Jurkat, Clone E6-1 (cell line): ENCODE results near the gene UNC5B.

Source experiments
- DNase-seq: peaks from one replicate; pipeline ENCODE4 v3.0.0-alpha.2; 2011; ENCODE audit warnings: low read depth, low spot score
- H3K4me3 ChIP-seq: 2 replicates; pipeline ENCODE4 v1.5.1; 2011; ENCODE audit warnings: mild to moderate bottlenecking, low read length, control low read depth, moderate library complexity

Gene UNC5B

DNA sequence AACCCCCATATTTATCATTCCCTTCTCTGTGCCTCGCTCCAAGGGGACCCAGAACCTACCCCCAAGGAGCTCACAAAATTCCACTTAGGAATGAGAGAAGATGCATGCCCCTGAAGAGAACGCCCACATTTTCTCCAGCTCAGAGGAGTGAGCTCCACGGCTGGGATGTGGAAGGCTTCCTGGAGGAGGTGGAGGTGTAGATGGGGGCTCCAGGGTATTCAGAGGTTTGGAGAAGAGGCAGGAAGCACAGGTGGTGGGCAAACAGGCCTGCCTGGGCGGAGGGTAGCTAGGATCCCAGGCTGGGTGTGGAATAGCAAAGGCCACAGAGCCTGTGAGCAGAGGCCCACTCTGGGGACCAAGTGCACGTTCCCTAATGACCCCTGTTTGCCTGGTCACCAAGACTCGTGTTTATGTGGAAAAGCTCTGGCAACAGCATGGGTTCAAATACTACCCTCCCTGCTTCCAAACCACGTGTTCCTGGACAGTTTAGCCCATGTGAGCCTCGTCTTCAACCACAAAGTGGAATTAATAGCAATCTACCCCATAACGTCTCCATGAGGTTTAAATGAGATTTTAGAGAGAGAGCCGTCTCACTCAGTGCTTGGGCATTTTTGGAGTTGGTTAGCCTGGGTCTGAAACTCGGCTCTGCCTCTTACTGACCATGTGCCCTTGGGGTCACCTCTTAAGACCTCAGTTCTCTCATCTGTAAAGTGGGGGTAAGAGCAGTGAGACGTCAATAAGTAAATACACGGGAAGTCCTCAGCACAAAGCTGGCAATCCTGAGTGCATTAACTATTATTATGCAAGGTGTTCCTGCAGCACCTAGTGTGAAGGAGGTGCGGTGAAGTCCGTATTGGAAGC, 24.7 kb downstream of the UNC5B start:
- no peak for DNase-seq
- no peak overlapping the region for H3K4me3 ChIP-seq

DNA sequence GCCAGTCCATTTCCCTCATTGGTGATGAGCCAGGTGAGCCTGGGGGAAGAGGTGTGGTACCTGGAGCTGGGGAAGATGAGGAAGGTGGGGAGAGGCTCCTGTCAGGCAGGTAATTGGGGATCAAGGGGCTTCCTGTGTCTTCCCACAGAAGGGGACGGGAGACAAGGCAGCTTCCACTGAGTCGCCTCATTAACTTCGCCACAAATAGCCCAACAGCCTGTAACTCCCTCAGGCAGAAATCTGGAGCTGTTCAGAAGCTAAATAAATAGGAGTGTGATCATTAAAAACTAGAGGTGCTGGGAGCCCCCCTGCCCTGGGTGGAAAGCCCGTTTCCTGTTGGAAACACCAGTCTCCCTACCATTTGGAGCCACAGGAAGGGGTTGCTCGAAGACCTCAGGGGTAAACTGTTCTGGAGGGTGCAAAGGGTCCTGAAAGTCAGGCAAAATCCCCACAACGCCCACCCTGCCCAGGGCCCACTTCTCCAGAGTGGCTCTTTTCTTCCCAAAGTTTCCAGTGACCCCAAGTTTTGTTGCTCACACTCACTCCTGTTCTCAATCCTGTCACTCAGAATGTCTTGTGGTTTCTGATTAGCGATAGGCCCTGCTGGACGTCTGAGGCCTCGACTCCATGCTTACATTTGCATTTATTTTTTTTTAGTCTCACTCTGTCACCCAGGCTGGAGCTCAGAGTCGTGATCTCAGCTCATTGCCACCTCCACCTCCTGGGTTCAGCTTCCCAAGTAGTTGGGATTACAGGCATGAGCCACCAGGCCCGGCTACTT, 25.7 kb downstream of the UNC5B start:
- no peak overlapping the region for H3K4me3 ChIP-seq
- no peak for DNase-seq

DNA sequence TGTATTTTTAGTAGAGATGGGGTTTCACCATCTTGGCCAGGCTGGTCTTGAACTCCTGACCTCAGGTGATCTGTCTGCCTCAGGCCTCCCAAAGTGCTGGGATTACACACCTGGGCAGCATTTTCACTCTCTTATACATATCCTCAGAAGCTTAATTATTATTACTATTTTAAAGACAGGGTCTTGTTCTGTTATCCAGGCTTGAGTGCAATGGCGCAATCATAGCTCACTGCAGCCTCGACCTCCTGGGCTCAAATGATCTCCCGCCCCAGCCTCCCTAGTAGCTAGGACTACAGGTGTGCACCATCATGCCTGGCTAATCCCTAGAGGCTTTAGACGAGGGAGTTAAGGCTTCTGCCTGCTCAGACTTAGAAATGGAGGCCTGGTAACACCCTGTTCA, 26.3 kb downstream of the UNC5B start:
- H3K4me3 ChIP-seq, result no peak overlapping the region
- no peak for DNase-seq

DNA sequence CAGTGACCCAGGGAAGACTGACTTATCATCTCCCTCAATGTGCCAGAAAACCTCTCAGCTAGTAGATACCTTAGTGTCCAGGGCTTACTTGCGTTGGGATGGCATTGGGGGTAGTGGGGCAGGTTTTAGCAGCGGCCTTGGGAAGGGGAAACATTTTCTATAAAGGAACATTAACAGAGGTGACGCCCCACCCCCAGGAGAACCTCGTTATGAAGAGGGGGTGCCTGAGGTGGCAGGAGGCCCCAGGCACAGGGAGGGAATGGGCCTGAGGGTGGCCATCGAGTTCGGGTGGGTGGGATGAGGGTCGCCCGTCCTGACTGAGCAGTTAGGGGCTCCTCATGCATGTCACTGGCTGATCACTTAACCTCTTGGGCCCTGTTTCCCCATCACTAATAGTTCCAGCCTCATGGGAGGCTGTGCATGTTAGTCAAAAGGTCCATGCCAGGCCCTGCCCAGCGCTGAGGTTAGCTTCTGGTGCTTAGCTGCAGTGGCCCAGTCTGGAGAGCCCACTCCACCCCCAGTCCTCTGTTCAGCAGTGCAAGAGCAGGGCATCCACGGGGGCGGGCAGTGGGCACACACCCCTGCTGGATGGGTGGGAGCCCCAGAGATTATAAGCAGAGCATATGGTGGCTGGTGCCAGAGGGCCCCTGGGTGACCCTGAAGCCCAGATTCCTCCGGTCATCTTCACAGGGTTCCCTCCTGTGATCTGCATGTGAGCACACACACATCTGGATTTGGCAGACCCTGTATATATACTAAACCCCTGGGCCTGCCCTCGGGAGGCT, 27.0 kb downstream of the UNC5B start:
- DNase-seq, result no peak

DNA sequence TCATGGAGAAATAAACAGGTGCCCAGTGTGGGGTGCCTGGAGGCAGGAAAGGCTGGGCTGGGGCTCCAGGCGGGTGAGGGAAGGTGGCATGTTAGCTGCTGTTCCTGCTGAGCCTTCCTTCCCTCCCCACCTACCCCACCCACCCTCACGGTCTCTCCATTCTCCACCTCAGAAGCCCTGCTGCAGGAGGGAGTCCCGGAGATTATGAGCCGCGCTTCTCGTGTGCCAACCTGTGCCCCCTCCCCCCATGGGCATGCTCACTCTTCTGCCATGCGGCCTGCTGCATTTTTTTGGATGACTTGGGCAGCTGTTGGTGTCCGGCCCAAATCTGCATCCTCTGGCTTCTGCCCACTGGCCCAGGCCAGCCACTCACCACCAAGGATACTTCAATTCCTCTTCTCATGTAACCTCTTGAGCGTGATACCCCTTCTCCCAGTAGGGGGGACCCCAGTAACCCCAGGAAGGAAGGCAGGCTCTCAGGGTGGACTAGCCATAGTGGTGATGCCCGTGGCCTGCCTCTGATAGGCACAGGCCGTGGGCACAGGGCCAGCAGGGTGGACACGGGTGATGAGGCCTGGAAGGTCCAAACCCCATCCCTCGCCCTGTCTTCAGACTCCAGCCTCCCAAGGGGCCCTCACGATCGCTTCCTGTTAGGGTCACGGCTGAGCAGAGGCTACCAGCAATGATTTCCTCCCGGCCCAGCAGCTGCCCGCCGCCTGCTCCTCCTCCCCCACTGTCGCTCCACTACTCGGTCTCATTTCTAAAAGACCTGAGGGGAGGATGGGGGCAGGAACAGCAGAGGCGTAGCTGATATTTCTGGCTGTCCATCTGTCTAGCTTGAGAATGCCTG, 27.8 kb downstream of the UNC5B start:
- no peak for DNase-seq
- H3K4me3 ChIP-seq, result no peak overlapping the region

More for the DNA sequence above, 27.0 kb downstream of the UNC5B start:
- H3K4me3 ChIP-seq, result no peak overlapping the region

DNA sequence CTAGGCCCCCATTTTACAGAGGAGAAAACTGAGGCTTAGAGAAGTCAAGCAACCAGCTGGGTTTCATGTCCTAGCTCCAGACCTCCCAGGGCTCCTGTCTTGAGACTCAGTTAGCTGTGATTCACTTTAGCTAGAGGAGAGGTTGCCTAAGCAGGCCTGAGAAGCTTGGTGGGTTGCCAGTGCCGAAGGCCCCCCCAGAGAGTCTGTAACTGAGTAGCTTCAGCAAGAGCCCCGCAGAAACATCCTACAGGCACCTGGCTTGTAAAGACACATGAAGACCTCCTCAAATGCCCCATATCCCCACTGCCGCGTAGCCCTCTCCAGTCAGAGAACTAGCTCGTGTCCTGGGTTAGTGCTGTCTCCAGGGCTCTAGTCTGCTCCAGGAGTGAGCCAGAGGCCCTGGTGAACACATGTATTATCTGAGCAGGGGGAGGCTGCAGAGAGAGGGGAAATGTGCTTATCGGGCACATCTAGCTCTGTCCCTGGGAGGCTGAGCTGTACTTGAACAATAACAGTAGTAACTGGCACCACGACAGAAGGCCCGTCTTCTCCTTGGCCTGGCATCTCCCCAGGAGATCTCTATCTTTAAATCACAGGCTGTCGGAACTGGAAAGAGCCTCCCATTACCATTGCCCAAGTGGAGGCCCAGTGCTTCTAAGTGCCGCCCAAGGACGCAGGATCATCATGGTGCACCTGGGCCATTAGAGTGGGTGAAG, 28.9 kb downstream of the UNC5B start:
- DNase-seq, result no peak
- no peak overlapping the region for H3K4me3 ChIP-seq

DNA sequence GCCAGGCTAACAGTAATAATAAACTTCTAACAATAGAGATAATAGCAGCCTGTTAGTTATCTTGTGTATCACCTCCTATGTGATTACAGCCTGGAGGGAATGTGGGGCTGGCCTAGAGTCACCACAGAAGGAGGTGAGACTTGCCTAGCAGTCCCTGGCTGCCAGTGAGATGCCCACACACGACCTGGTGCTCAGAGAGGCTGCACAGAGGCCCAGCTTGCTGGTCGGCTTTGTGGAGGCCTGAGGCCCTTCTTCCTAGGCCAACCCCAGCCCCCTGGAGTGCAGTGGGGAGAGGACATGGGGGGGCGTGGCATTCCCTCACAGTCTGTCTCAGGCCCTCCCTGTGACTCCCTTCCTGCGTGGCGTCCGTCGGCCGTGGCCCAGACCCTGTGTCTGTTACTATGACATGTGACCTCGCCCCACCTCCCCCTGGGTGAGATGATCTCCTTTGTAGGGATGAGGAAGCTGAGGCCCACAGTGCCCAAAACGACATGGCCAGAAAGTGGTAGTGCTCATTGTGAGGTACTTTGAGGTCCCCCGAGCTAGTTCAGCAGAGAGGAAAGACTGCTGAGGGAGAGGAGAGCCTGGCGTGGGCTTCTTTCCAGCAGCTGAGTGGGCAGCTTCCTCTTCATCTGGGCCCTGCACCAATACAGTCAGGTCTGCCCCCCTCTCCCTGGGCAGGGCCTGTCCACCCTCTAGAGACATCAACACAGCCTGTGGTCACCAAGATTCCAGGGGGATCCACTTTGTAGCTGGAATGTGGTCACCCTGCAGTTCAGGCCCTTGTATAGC, 29.7 kb downstream of the UNC5B start:
- no peak overlapping the region for H3K4me3 ChIP-seq
- no peak for DNase-seq

DNA sequence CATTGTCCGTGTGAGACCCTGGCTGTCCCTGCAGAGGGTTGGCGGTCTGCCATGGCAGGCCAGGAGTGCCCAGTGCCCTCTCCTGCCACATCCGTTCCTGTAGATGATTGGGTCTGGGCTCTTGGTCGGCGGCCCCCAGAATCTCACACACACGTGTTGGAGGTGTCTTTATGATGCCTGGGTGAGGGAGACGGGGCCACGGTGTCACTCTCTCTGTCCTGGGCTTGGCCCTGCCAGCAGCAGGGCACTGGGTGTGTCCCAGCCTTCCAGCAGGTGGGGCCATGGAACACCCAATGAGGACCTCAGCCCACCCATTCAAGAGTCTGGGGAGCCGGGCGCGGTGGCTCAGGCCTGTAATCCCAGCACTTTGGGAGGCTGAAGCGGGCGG, 30.2 kb downstream of the UNC5B start:
- no peak for DNase-seq
- no peak overlapping the region for H3K4me3 ChIP-seq

DNA sequence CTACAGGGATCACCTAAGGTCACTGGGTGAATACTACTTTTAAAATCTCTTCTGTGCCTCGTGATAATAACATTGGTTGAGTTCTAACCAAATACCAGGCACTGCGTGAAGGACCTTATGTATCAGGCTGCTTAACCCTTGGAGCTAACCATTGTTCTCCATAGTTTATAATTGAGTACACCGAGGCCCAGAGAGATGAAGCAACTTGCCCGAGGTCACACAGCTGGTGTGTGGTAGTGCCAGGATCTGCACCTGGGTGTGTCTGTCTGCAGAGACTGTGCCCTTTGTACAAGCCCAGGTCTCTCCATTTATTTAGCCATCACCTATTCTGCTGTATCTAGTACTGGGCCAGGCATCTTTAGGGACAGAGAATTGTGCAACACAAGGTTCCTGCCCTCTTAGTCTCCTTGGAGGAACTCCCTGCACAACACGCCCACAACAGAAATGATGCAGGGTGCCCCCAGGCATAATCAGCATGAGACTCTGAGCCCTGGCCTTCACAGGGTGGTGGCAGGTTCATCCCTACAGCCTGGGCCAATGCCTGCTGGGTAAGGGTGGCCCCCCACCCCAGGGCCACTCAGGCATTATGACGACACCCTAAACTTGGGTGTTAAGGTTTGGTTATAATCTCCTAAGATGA, 31.5 kb downstream of the UNC5B start:
- H3K4me3 ChIP-seq, result no peak overlapping the region
- DNase-seq, result no peak

DNA sequence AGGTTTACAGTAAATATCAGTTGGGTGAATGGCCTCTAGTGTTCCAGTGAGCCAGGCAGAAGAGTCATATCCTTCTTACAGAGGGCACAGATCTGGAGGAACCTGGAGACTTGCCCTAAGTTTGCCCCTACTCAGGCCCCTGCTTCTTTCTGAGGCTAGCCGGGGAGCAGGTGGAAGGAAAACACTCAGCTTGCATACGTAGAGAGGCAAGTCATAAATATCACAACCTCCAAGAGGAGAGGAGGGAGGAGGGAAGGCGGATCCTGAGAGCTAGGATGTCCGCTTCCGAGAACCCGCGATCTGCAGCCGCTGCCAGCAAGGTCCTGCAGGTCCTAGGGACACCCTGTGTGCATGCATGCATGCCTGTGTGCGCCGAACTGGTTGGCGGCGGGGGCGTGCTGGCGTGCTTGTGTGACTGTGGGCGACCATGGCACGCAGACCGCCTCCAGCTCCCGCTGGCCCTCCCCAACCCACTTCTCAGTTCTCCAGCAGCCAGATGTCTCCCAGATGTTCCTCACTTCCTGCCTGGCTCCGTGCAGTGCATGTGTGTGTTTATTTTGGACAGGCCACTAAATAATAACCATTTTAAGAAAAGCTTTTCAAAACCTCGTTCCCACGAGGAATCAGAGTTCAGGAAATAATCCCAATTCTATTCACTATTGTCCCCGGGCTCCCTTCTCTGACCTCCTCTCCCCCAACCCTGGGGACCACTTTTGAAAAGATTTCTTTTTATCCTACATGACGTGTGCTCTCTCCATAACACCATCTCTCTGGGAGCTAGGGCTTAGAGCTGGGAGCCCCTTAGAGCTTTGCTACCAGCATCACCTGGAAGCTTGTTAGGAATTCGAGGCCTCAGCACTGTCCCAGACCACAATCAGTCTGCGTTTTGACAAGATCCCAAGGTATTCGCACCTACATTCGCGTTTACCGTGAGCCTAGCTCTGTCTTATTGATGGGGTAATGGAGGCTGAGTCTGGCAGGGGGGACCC, 32.4 kb downstream of the UNC5B start:
- no peak overlapping the region for H3K4me3 ChIP-seq
- DNase-seq, result no peak

DNA sequence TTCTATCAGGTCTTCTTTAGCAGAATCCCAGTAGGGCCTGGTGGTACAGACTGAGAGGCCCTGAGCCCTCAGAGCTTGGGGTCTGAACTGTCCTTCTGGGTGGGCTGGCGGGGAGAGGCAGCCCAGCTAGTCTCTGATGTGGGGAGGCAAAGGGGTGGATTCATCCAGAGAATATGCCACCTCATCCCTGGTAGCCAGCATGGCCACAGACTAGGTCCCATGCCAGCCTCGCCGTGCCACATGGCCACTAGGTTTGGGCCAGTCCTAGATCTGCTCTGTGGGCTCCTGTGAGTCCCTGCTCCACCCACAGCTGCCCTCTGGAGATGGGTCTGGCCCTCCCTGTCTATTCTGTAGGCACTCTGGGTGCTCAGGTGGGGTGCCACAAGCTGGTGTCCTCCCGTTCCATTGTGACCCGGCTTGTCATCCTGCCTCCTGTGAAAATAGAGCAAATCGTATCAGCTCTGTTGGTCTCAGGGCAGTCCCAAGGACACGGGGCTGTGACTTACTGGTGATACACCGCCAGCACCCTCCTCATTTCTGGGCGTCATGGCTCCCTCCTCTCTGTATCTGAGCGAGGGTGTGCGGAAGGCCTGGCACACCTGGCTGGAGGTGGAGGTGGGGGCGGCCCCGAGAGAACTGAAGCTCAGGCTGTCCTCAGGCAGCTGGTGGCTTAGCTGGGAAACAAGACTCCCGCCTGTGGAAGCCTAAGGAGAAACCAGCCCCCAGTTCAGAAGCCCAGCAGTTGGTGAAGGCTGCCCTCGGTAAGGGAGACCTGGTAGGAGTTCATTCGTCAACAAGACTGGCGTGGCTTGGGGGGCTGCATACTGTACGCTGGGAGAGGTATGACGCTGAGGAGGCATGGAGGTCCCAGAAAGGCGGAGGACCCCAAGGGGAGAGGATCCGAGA, 33.3 kb downstream of the UNC5B start:
- DNase-seq, result no peak

DNA sequence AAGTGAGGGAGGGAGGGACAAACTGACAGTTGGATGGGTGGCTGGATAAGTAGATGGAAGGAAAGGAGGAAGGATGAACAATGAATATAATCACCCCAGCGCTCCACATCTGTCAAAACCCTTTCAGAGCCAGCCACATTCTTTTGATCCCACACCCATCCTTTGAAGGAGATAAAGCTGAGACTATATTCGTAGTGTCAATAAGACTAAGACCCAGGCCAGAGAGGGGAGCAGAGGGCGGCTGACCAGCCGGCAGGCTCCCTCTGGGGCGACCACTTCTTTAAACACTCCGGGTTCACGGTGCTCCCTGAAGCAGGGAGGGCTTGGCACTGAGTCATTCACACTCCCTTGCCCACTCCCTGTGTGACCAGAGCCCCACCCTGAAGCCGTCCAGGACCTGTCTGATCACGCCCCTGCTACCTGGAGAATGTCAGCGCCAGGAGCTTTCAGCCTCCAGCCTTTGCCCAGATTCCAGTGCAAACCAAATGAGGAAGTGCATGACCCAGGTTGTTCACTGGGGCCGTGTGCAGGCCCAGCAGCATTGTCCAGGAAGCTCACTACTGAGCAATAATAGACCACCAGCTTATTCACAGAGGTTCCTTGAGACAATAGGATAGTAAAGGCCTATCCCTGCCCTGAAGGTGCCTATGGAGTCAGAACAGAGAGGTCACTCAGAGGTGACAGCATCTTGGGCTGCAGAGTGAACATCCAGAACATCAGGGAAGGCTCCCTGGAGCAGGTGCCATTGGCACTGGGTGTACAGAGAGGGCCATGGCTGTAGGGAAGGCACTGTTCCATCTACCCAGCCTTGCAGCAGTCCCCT, 34.4 kb downstream of the UNC5B start:
- DNase-seq, result no peak

More for the DNA sequence above, 33.3 kb downstream of the UNC5B start:
- no peak overlapping the region for H3K4me3 ChIP-seq

DNA sequence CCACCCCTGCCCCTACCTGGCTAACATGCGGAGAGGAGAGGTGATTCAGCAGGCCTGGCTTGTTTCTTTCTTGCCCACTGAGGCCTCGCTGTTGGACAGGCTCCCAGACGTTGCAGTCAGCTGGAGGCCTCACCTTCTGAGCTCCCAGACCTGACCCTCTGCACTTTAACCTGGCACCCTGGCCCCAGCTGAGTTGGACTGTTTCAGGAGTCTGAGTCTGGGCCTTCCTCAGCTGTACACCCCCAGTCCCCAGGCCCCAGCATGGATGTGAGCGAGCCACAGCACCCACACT, 35.0 kb downstream of the UNC5B start:
- DNase-seq, result no peak
- no peak overlapping the region for H3K4me3 ChIP-seq

More for the DNA sequence above, 34.4 kb downstream of the UNC5B start:
- no peak overlapping the region for H3K4me3 ChIP-seq

DNA sequence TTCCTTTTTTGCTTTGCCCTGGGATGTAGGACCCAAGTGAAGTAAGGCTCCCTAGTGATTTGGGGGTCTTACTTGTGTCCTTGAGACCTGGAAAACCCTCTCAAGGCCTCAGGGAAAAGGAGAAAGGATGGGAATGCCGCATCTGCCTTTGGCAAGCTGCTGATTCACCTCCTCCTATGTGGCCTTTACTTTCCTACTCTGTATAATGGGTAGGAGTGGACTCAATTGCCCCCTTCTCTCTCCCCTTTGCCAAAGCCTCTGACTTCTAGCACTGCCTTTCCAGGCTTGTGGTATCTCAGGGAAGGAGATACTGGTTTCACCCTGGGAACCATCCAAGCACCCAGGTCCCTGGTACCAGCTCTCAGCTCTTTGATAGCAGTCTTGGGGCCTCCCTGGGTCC, 35.4 kb downstream of the UNC5B start:
- DNase-seq, result no peak
- no peak overlapping the region for H3K4me3 ChIP-seq
